Peyer's patch (tissue), 4 donors: Measurements from ENCODE around the gene NOL4L.

Source experiments
- POLR2A ChIP-seq, 2 donors: fragments of 450-650 bp; IDR thresholded peaks; one replicate each; pipeline ENCODE4 v1.5.1; 2017; ENCODE audit warnings: antibody characterized with exemption in 2 of 2, mild to moderate bottlenecking in 2 of 2, moderate library complexity in 2 of 2
- TF ChIP-seq, protein P1 (sequence below), 6 experiments: fragments of 450-650 bp in 4 of 6; fragments of 200-600 bp in 2 of 6; sonication (generic) in 1 of 6; IDR thresholded peaks; one replicate each; pipeline ENCODE4 v1.5.1; 2017 to 2019; ENCODE audit warnings: antibody characterized with exemption in 6 of 6, mild to moderate bottlenecking in 3 of 6, moderate library complexity in 1 of 6

DNA sequence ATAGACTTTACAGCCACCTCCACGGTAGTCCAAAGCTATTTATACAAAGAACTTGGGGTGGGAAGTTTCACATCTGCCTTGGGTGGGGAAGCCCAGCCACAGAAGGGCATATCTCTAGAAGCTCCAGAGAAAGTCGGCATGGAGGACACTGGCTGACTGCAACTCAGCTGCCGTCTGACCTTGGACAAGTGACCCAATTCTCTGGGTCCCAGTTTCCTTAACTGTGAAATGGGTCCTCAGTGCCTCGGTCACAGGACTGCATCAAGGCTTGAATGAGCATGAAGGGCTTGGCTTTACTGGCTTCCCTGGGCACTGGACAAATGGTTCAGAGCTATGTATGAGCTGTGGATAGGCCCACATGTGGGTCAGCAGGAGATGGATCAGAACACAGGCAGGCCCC is 58.6 kb downstream of the NOL4L start:
- TF ChIP-seq POLR2A (IDR thresholded peaks at IDR 0.05): no peak
- TF ChIP-seq, protein P1, sequence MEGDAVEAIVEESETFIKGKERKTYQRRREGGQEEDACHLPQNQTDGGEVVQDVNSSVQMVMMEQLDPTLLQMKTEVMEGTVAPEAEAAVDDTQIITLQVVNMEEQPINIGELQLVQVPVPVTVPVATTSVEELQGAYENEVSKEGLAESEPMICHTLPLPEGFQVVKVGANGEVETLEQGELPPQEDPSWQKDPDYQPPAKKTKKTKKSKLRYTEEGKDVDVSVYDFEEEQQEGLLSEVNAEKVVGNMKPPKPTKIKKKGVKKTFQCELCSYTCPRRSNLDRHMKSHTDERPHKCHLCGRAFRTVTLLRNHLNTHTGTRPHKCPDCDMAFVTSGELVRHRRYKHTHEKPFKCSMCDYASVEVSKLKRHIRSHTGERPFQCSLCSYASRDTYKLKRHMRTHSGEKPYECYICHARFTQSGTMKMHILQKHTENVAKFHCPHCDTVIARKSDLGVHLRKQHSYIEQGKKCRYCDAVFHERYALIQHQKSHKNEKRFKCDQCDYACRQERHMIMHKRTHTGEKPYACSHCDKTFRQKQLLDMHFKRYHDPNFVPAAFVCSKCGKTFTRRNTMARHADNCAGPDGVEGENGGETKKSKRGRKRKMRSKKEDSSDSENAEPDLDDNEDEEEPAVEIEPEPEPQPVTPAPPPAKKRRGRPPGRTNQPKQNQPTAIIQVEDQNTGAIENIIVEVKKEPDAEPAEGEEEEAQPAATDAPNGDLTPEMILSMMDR (IDR thresholded peaks at IDR 0.05): no peak
